Measurements from ENCODE around the gene PLA2G15.
A peak's percentile ranks its signal among the peaks of the same experiment; 100 is the strongest.

PLA2G15 gene

DNA sequence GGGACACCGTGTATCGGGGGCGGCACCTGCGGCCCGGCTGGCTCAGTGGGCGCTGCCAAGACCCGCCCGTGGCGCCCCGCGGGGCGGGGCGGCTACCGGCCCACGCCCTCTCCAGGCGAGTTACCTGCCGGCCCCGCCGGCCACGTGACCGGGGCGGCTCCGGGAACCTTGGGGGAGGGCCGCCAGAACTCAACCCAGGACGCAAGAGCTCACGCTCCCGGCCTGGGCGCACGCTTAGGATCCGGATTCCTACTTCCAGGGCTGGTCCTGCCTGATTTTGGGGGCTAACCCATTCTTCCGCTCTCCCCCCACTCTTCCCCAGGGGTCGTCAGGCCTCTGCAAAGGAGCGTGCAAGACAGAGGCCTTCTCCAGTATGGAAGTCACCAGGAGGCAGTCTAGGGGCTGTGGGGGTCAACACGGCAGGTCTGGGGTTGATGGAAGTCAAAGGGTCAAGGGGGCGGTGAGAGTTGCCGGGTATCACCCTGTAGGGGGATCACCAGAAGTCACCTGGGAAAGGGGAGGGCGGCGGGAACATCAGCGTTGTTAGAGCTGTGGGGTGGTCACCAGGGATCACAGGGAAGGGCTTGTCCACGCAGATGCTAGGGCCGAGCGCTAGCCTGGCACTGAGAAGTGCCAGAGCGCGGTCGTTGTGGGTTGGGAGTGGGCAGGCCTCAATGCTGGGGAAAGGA, 8.9 kb upstream of the PLA2G15 start:
- H3K4me3 ChIP-seq (ENCODE audit: low read length): no peak overlapping the region; the same call in 1 of the 2 replicates
- no peak for DNase-seq (ENCODE audit: low read depth)
- no peak for TF ChIP-seq CTCF (conservative IDR thresholded peaks at IDR 0.05; ENCODE audit: low read length)

- H3K4me3 ChIP-seq (ENCODE audit: low read length): peak overlapping the region; percentile 67
- no peak for DNase-seq (ENCODE audit: low read depth)
- no peak for TF ChIP-seq CTCF (conservative IDR thresholded peaks at IDR 0.05; ENCODE audit: low read length)
These were observed 8.3 kb upstream of the PLA2G15 start for GRCh38 chr16:68236826-68237242.

GRCh38 chr16:68237243-68238028, 7.7 kb upstream of the PLA2G15 start:
- TF ChIP-seq CTCF (conservative IDR thresholded peaks at IDR 0.05; ENCODE audit: low read length): no peak
- peak; percentile 97 for DNase-seq (ENCODE audit: low read depth)

DNA sequence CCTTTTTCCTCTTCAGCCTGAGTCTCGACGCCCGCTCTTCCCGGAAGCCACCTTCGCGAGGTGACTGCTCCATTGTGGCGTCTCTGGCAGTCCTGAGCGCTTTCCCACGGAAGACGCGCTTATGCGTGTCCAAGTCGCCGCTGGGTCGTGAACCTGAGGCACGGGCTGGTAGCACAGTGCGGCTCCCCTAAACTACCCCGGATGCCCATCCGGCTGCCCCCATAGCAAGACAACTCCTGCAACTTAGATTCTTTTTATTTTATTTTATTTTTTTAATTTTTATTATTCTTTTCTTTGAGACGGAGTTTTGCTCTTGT, 7.2 kb upstream of the PLA2G15 start:
- H3K4me3 ChIP-seq (ENCODE audit: low read length): peak overlapping the region; percentile 71
- no peak for TF ChIP-seq CTCF (conservative IDR thresholded peaks at IDR 0.05; ENCODE audit: low read length)
- DNase-seq (ENCODE audit: low read depth): no peak

More at GRCh38 chr16:68237243-68238028, 7.7 kb upstream of the PLA2G15 start:
- H3K4me3 ChIP-seq (ENCODE audit: low read length): peak overlapping the region; percentile 71

DNA sequence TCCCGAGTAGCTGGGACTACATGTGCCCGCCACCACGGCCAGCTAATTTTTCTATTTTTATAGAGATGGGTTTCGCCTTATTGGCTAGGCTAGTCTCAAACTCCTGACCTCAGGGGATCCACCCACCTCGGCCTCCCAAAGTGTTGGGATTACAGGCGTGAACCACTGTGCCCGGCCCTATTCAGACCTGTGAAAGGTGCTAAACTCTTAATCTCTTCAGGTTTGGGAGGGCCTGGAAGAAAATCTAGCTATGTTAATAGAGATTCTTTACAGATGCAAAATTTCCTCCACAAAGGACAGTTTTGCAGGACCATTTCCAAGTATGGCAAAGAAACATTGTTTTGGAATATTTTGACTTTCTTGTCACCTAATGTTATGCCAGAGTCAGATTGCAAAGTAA, 3.1 kb upstream of the PLA2G15 start:
- no peak for DNase-seq (ENCODE audit: low read depth)
- H3K4me3 ChIP-seq (ENCODE audit: low read length): no peak overlapping the region
- no peak for TF ChIP-seq CTCF (conservative IDR thresholded peaks at IDR 0.05; ENCODE audit: low read length)

- TF ChIP-seq CTCF (conservative IDR thresholded peaks at IDR 0.05; ENCODE audit: low read length): no peak
- no peak for DNase-seq (ENCODE audit: low read depth)
- H3K4me3 ChIP-seq (ENCODE audit: low read length): no peak overlapping the region
These were observed 2.0 kb upstream of the PLA2G15 start for GRCh38 chr16:68242926-68243858.

All from AG10803 (cell line).